HPDE6-E6E7 (cell line): ENCODE measurements around the gene ZFYVE9.
"Not testable (repeated sequence)": the region's sequence is repeated elsewhere in the genome, so short reads cannot be mapped to it uniquely, and the experiment has no call there.

Experiments used
- DNase-seq: peaks from one replicate; pipeline ENCODE4 v3.0.0; 2011; ENCODE audit warnings: missing footprints; ENCODE audit errors: extremely low spot score

Gene ZFYVE9

GRCh38 chr1:52145137-52145536 is 3.2 kb downstream of the ZFYVE9 start:
- DNase-seq: no peak

GRCh38 chr1:52150445-52150844 is 8.6 kb downstream of the ZFYVE9 start:
- DNase-seq: not testable (repeated sequence)

- no peak for DNase-seq
Measured at GRCh38 chr1:52150946-52151345, 9.1 kb downstream of the ZFYVE9 start.

GRCh38 chr1:52152572-52152971 is 10.7 kb downstream of the ZFYVE9 start:
- no peak for DNase-seq

GRCh38 chr1:52153010-52153409 is 11.1 kb downstream of the ZFYVE9 start:
- no peak for DNase-seq

- no peak for DNase-seq
Measured at GRCh38 chr1:52153898-52154297, 12.0 kb downstream of the ZFYVE9 start.

- no peak for DNase-seq
Measured at GRCh38 chr1:52156460-52156859, 14.6 kb downstream of the ZFYVE9 start.

GRCh38 chr1:52157582-52157981 is 15.7 kb downstream of the ZFYVE9 start:
- DNase-seq: no peak

- DNase-seq: no peak
Measured at GRCh38 chr1:52158218-52158617, 16.3 kb downstream of the ZFYVE9 start.

- peak; percentile 60 for DNase-seq
Measured at GRCh38 chr1:52159033-52159789, 17.3 kb downstream of the ZFYVE9 start.

- no peak for DNase-seq
Measured at GRCh38 chr1:52162947-52163346, 21.1 kb downstream of the ZFYVE9 start.

GRCh38 chr1:52164604-52165003 is 22.7 kb downstream of the ZFYVE9 start:
- DNase-seq: no peak

GRCh38 chr1:52166996-52167753 is 25.3 kb downstream of the ZFYVE9 start:
- no peak for DNase-seq

GRCh38 chr1:52168373-52169080 is 26.6 kb downstream of the ZFYVE9 start:
- no peak for DNase-seq

GRCh38 chr1:52171149-52171548 is 29.3 kb downstream of the ZFYVE9 start:
- not testable (repeated sequence) for DNase-seq

- no peak for DNase-seq
Measured at GRCh38 chr1:52179073-52179472, 37.2 kb downstream of the ZFYVE9 start.

GRCh38 chr1:52180176-52180575 is 38.3 kb downstream of the ZFYVE9 start:
- no peak for DNase-seq

- DNase-seq: not testable (repeated sequence)
Measured at GRCh38 chr1:52181759-52182158, 39.9 kb downstream of the ZFYVE9 start.

- DNase-seq: not testable (repeated sequence)
Measured at GRCh38 chr1:52182328-52182727, 40.4 kb downstream of the ZFYVE9 start.

- DNase-seq: no peak
Measured at GRCh38 chr1:52182874-52183400, 41.0 kb downstream of the ZFYVE9 start.

GRCh38 chr1:52186449-52186848 is 44.6 kb downstream of the ZFYVE9 start:
- no peak for DNase-seq

GRCh38 chr1:52189898-52190480 is 48.1 kb downstream of the ZFYVE9 start:
- DNase-seq: no peak
